ENCODE data around the gene SHFL. TPM values are rescaled to one million over a fixed set of nuclear protein-coding genes. Genes with fewer than 3 reads are reported as not detected.

SHFL gene
- total and polyA plus RNA-seq, 9 donors = 34.0 to 49.5 (median 40.2) TPM

GRCh38 chr19:10104130-10104513 is 18.0 kb downstream of the SHFL start:
- Histone ChIP-seq H3K4me3 (no peak overlapping the region), H3K27ac (no peak overlapping the region), H3K9me3 (no peaks in the 10 kb centered on the region), H3K36me3 (no peaks in the 10 kb centered on the region), H3K4me1 (ENCODE audit: insufficient read depth) (peaks cover 2% of the 10 kb centered on the region), H3K27me3 (no peaks in the 10 kb centered on the region)
- intact Hi-C loops (cut with DNase I) = loop anchor here in 1 of 4 donors (10.0 kb wide), 1 partner anchor 141 kb away; no protein-coding TSS in a partner anchor
- no peak for DNase-seq
- TF ChIP-seq, protein P1, sequence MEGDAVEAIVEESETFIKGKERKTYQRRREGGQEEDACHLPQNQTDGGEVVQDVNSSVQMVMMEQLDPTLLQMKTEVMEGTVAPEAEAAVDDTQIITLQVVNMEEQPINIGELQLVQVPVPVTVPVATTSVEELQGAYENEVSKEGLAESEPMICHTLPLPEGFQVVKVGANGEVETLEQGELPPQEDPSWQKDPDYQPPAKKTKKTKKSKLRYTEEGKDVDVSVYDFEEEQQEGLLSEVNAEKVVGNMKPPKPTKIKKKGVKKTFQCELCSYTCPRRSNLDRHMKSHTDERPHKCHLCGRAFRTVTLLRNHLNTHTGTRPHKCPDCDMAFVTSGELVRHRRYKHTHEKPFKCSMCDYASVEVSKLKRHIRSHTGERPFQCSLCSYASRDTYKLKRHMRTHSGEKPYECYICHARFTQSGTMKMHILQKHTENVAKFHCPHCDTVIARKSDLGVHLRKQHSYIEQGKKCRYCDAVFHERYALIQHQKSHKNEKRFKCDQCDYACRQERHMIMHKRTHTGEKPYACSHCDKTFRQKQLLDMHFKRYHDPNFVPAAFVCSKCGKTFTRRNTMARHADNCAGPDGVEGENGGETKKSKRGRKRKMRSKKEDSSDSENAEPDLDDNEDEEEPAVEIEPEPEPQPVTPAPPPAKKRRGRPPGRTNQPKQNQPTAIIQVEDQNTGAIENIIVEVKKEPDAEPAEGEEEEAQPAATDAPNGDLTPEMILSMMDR (IDR thresholded peaks at IDR 0.05) = no peak
- TF ChIP-seq EP300 (IDR thresholded peaks at IDR 0.05) = no peak
- TF ChIP-seq POLR2A (IDR thresholded peaks at IDR 0.05) = no peak

- H3K27ac ChIP-seq = no peak overlapping the region
- H3K36me3 ChIP-seq = no peaks in the 10 kb centered on the region
- no peak for TF ChIP-seq POLR2A (IDR thresholded peaks at IDR 0.05)
- TF ChIP-seq EP300 (IDR thresholded peaks at IDR 0.05) = no peak
- TF ChIP-seq, protein P1 (IDR thresholded peaks at IDR 0.05) = no peak
- whole genome bisulfite sequencing, 3 donors = 61 to 66% (median 63%) methylated on average over 15 of the region's 15 CpGs
- intact Hi-C loops (cut with DNase I) = loop anchor here in 1 of 4 donors (10.0 kb wide), 1 partner anchor 140 kb away; no protein-coding TSS in a partner anchor
- H3K4me1 ChIP-seq (ENCODE audit: insufficient read depth) = peaks cover 2% of the 10 kb centered on the region
- no peak overlapping the region for H3K4me3 ChIP-seq
- no peaks in the 10 kb centered on the region for H3K27me3 ChIP-seq
- no peaks in the 10 kb centered on the region for H3K9me3 ChIP-seq
- DNase-seq = no peak
These were observed 18.8 kb downstream of the SHFL start for GRCh38 chr19:10104665-10105508.

GRCh38 chr19:10105509-10106099 is 19.5 kb downstream of the SHFL start:
- Histone ChIP-seq H3K27me3 (no peaks in the 10 kb centered on the region), H3K36me3 (no peaks in the 10 kb centered on the region), H3K27ac (no peak overlapping the region), H3K4me3 (no peak overlapping the region), H3K9me3 (no peaks in the 10 kb centered on the region), H3K4me1 (ENCODE audit: insufficient read depth) (peaks cover 2% of the 10 kb centered on the region)
- TF ChIP-seq EP300 (IDR thresholded peaks at IDR 0.05) (no peak), POLR2A (IDR thresholded peaks at IDR 0.05) (no peak)
- TF ChIP-seq, protein P1 (IDR thresholded peaks at IDR 0.05) = no peak
- 33 to 41% (median 40%) methylated on average over 15 to 16 of the region's 16 CpGs for WGBS, 3 donors
- intact Hi-C loops (cut with DNase I) = loop anchor here in 1 of 4 donors (10.0 kb wide), 1 partner anchor 139 kb away; no protein-coding TSS in a partner anchor
- peak in 1 of 5 donors; percentile 36 for DNase-seq

DNA sequence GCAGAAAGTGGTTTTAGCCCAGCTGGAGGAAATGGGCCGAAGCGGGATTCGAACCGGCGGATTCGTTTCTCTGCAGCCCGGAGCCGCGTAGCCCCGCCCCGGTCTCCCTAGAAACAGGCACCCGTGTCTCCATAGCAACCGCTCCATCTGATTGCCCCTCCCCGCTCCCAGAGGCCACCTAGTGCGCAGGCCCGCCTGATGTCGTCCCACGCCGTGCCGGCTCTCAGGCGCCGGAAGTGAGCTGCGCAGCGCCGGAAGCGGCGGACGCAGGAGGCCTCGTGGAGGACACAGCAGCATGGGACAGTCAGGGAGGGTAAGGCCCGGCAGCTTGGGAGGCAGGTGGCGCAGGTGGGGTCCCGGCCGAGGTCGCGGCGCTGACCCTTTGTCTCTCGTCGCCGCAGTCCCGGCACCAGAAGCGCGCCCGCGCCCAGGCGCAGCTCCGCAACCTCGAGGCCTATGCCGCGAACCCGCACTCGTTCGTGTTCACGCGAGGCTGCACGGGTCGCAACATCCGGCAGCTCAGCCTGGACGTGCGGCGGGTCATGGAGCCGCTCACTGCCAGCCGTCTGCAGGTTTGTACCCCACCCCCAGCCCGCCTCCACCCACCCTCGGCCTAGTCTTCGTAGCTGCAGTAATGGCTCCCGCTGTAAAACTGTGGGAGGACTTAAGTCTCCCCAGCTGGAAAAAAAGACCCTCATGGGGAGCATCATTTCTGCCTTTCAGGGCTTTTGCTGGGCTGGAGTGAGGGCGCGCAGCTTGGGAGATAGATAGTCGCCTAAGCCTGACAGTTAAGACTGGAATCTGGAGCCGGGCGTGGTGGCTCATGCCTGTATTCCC is 20.2 kb downstream of the SHFL start, which contains the start of gene PPAN:
PPAN (plus strand) TSS at position 263 of the 837 bp plus-strand sequence; CDS start at position 296, 33 bp downstream.
- Histone ChIP-seq H3K4me1 (ENCODE audit: insufficient read depth) (peaks cover 2% of the 10 kb centered on the region), H3K36me3 (no peaks in the 10 kb centered on the region), H3K9me3 (no peaks in the 10 kb centered on the region), H3K27me3 (no peaks in the 10 kb centered on the region), H3K4me3 (peak within 1 kb of the TSS; percentile 70), H3K27ac (peak within 1 kb of the TSS in 1 of 2 donors; percentile 43)
- intact Hi-C loops (cut with DNase I) = loop anchor here in 1 of 4 donors (10.0 kb wide), 1 partner anchor 138 kb away; no protein-coding TSS in a partner anchor
- TF ChIP-seq EP300 (IDR thresholded peaks at IDR 0.05) = no peak
- peak; percentile 79 for TF ChIP-seq POLR2A (IDR thresholded peaks at IDR 0.05)
- TF ChIP-seq, protein P1 (IDR thresholded peaks at IDR 0.05) = no peak
- WGBS, 3 donors = 1 to 2% (median 1%) methylated on average over 58 to 71 of the region's 71 CpGs
- DNase-seq = peak; percentile 97 to 99 (median 98)
